ENCODE results near the gene EEF1G. TPM values are rescaled to one million over a fixed set of nuclear protein-coding genes. Genes with fewer than 3 reads are reported as not detected.

The EEF1G gene
- total RNA-seq, 3 donors from 2014 or later (not counting 1 experiment from before 2014, with no cell fraction given) = 628 to 754 (median 714) TPM

- peak overlapping the region; percentile 97 for H3K4me3 Mint-ChIP-seq
- H3K9me3 Mint-ChIP-seq = no peaks in the 10 kb centered on the region
- Histone ChIP-seq H3K4me1 (ENCODE audit: control insufficient read depth, insufficient read depth, low read length) (peaks cover 73% of the 10 kb centered on the region), H3K27me3 (ENCODE audit: control insufficient read depth, insufficient read depth, low read length) (no peaks in the 10 kb centered on the region), H3K27ac (ENCODE audit: low read length) (peak overlapping the region; percentile 94), H3K36me3 (ENCODE audit: control insufficient read depth, insufficient read depth, low read length) (no peaks in the 10 kb centered on the region), H3K4me3 (ENCODE audit: low read length) (peak overlapping the region; percentile 95), H3K9me3 (ENCODE audit: control insufficient read depth, insufficient read depth, low read length) (no peaks in the 10 kb centered on the region)
- 76% methylated on average over 22 of the region's 22 CpGs for WGBS (ENCODE audit: insufficient coverage)
- H3K27me3 Mint-ChIP-seq (ENCODE audit: low read depth in 2 of 2) = no peaks in the 10 kb centered on the region
- intact Hi-C loops (cut with micrococcal nuclease) = loop anchor here (1.0 to 5.0 kb wide), 2 partner anchors 12 to 117 kb away; no protein-coding TSS in a partner anchor
- H3K36me3 Mint-ChIP-seq = no peaks in the 10 kb centered on the region
- DNase-seq (peak in 1 of 2 donors; percentile 33), ATAC-seq (no peak)
- peaks cover 65 to 76% of the 10 kb centered on the region in 2 donors for H3K4me1 Mint-ChIP-seq
- peak overlapping the region; percentile 92 to 94 for H3K27ac Mint-ChIP-seq
- no peak for TF ChIP-seq CTCF (IDR thresholded peaks at IDR 0.05)
These were observed 29.8 kb downstream of the EEF1G start for GRCh38 chr11:62543680-62544444.

DNA sequence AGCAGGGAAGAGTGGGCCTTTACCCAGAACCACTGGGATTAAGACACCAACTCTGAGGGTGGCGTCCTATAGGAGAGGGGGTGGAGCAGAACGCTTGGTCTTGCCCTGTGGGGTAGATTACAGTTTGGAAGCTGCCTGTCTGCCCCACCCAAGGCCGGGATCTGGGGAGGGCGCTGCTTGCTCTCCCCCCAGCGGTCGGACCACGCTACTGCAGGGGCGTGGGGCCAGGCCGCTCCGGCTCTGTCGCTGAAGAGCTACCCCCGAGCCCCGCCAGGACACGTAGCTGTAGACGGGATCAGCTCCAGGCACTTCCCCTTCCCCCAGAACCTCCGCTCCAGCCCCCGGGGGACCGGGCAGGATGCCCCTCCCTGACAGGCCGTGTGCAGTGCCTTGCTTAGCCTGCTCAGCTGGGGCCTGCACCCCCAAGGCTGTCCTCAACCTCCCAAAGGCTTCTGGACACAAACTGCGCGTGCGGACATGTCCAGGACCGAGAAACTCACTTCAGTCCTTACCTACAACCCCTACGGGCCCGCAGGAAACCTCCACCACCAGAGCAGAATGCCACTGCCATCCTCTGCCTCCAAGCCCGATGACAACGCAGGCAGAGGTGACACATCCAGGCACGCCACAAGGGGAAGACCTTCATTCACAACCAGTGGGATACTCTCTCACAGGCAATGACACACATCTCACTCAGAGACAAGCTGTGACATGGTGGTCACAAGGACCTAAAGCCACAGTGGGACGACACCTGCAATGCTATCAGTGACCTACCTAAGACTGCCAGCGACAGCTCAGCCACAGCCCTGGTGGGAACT lies 30.7 kb downstream of the EEF1G start:
- Mint-ChIP-seq H3K9me3 (no peaks in the 10 kb centered on the region), H3K4me1 (peaks cover 71 to 82% of the 10 kb centered on the region in 2 donors), H3K4me3 (peak overlapping the region; percentile 97), H3K36me3 (no peaks in the 10 kb centered on the region), H3K27me3 (ENCODE audit: low read depth in 2 of 2) (no peaks in the 10 kb centered on the region), H3K27ac (peak overlapping the region; percentile 92 to 94)
- intact Hi-C loops (cut with micrococcal nuclease) = loop anchor here (1.0 to 5.0 kb wide), 2 partner anchors 13 to 116 kb away; no protein-coding TSS in a partner anchor
- DNase-seq (peak; percentile 67 to 85), ATAC-seq (peak; percentile 59 to 70 (median 59))
- Histone ChIP-seq H3K36me3 (ENCODE audit: control insufficient read depth, insufficient read depth, low read length) (peaks cover 2% of the 10 kb centered on the region), H3K4me1 (ENCODE audit: control insufficient read depth, insufficient read depth, low read length) (peaks cover 81% of the 10 kb centered on the region), H3K27ac (ENCODE audit: low read length) (peak overlapping the region; percentile 94), H3K4me3 (ENCODE audit: low read length) (peak overlapping the region; percentile 95), H3K9me3 (ENCODE audit: control insufficient read depth, insufficient read depth, low read length) (no peaks in the 10 kb centered on the region), H3K27me3 (ENCODE audit: control insufficient read depth, insufficient read depth, low read length) (no peaks in the 10 kb centered on the region)
- WGBS (ENCODE audit: insufficient coverage) = 8% methylated on average over 30 of the region's 30 CpGs
- peak; percentile 96 for TF ChIP-seq CTCF (IDR thresholded peaks at IDR 0.05)

DNA sequence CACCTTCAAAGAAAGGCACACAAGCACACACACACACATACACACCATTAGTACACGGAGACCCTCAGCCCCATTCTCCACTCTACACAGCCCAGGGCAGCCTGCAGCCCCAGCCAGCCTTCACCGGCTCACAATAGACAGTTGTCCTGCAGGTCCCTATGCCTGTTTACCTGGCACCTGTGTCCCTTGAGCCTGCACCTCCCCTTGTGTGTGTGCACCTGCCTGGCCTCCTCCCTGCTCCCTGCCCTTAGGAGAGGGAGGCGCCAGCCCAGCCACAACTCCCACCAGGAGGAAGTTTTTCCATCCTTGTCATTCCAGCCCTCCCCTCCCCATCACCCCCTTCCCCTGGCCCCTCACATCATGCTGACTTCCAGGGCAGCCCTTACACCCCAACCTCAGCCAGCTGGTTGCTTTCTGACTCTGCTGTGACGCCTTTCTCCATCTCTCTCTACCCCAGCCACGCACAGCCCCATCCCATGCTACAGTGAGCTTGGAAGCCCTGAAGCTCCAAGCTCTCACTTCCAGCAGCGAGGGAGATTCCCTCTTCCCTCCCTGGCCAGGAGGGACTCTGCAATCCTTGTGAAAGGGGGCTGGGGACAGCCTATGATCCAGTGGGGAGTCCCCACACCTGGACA lies 31.5 kb downstream of the EEF1G start:
- WGBS (ENCODE audit: insufficient coverage) = 59% methylated on average over 6 of the region's 6 CpGs
- H3K27me3 Mint-ChIP-seq (ENCODE audit: low read depth in 2 of 2) = no peaks in the 10 kb centered on the region
- Histone ChIP-seq H3K9me3 (ENCODE audit: control insufficient read depth, insufficient read depth, low read length) (no peaks in the 10 kb centered on the region), H3K4me3 (ENCODE audit: low read length) (peak overlapping the region; percentile 95), H3K27ac (ENCODE audit: low read length) (peak overlapping the region; percentile 94), H3K4me1 (ENCODE audit: control insufficient read depth, insufficient read depth, low read length) (peaks cover 80% of the 10 kb centered on the region), H3K36me3 (ENCODE audit: control insufficient read depth, insufficient read depth, low read length) (peaks cover 2% of the 10 kb centered on the region), H3K27me3 (ENCODE audit: control insufficient read depth, insufficient read depth, low read length) (no peaks in the 10 kb centered on the region)
- H3K27ac Mint-ChIP-seq = peak overlapping the region; percentile 92 to 94
- TF ChIP-seq CTCF (IDR thresholded peaks at IDR 0.05) = no peak
- intact Hi-C loops (cut with micrococcal nuclease) = loop anchor here (5.0 kb wide), 1 partner anchor 115 kb away; no protein-coding TSS in a partner anchor
- no peak for ATAC-seq
- no peaks in the 10 kb centered on the region for H3K9me3 Mint-ChIP-seq
- peak overlapping the region; percentile 97 for H3K4me3 Mint-ChIP-seq
- H3K4me1 Mint-ChIP-seq = peaks cover 63 to 76% of the 10 kb centered on the region in 2 donors
- no peaks in the 10 kb centered on the region for H3K36me3 Mint-ChIP-seq
- no peak for DNase-seq

Data from natural killer cell (primary cell).